Subcutaneous abdominal adipose tissue (tissue), 5 donors: ENCODE measurements around the gene ERF.

Experiments used
- H3K27ac ChIP-seq: one replicate; pipeline ENCODE4 v1.7.0; 2013; ENCODE audit warnings: low read depth, mild to moderate bottlenecking, inconsistent platforms, low read length, moderate library complexity
- H3K27me3 ChIP-seq, 5 donors: one replicate each; pipeline ENCODE4 v1.7.0; 2013; ENCODE audit warnings: low read length in 5 of 5, inconsistent platforms in 1 of 5; ENCODE audit not compliant: control insufficient read depth in 5 of 5, insufficient read depth in 4 of 5
- H3K36me3 ChIP-seq, 5 donors: one replicate each; pipeline ENCODE4 v1.7.0; 2013; ENCODE audit warnings: low read length in 5 of 5; ENCODE audit not compliant: control insufficient read depth in 5 of 5, insufficient read depth in 5 of 5
- H3K4me1 ChIP-seq, 5 donors: one replicate each; pipeline ENCODE4 v1.7.0; 2013; ENCODE audit warnings: low read length in 5 of 5, mild to moderate bottlenecking in 3 of 5, moderate library complexity in 1 of 5; ENCODE audit not compliant: control insufficient read depth in 5 of 5, insufficient read depth in 5 of 5
- H3K4me3 ChIP-seq, 5 donors: one replicate each; pipeline ENCODE4 v1.7.0; 2013; ENCODE audit warnings: low read length in 5 of 5, low read depth in 1 of 5
- H3K9ac ChIP-seq, 5 donors: one replicate each; pipeline ENCODE4 v1.7.0; 2013; ENCODE audit warnings: low read length in 5 of 5, mild to moderate bottlenecking in 4 of 5, moderate library complexity in 3 of 5
- H3K9me3 ChIP-seq, 5 donors: one replicate each; pipeline ENCODE4 v1.7.0; 2013; ENCODE audit warnings: low read length in 5 of 5; ENCODE audit not compliant: control insufficient read depth in 5 of 5
- donor health status: healthy.
- donor health status: healthy.
- donor health status: healthy.
- donor health status: healthy.
- donor health status: healthy.

Gene ERF

GRCh38 chr19:42219812-42220750 is 34.8 kb downstream of the ERF start, which contains the start of gene ZNF526:
TSS of gene ZNF526 (plus strand) at chr19:42220312. CDS start at chr19:42224404, 4,092 bp downstream.
- Histone ChIP-seq H3K9ac (peak within 1 kb of the TSS; percentile 89 to 94 (median 93)), H3K4me1 (peaks cover 9 to 53% (median 49%) of the 10 kb centered on the region in 5 donors), H3K27ac (peak within 1 kb of the TSS; percentile 79), H3K9me3 (no peaks in the 10 kb centered on the region), H3K27me3 (no peaks in the 10 kb centered on the region), H3K36me3 (peaks cover 0 to 14% (median 12%) of the 10 kb centered on the region in 5 donors), H3K4me3 (peak within 1 kb of the TSS; percentile 83 to 98 (median 87))

GRCh38 chr19:42217520-42218437 is 37.1 kb downstream of the ERF start, which contains the start of gene DEDD2:
TSS of gene DEDD2 (minus strand) at chr19:42217677. CDS start at chr19:42217007, 670 bp downstream.
- Histone ChIP-seq H3K4me1 (peaks cover 9 to 62% (median 49%) of the 10 kb centered on the region in 5 donors), H3K9me3 (no peaks in the 10 kb centered on the region), H3K36me3 (peaks cover 7 to 22% (median 13%) of the 10 kb centered on the region in 5 donors), H3K4me3 (peak within 1 kb of the TSS; percentile 67 to 86 (median 85)), H3K9ac (peak within 1 kb of the TSS; percentile 68 to 92 (median 89)), H3K27ac (peak within 1 kb of the TSS; percentile 78), H3K27me3 (no peaks in the 10 kb centered on the region)

GRCh38 chr19:42216653-42217519 is 38.0 kb downstream of the ERF start:
- H3K9me3 ChIP-seq, result no peaks in the 10 kb centered on the region
- H3K27me3 ChIP-seq, result no peaks in the 10 kb centered on the region
- H3K4me3 ChIP-seq, result peak overlapping the region; percentile 66 to 86 (median 85)
- peaks cover 8 to 26% (median 14%) of the 10 kb centered on the region in 5 donors for H3K36me3 ChIP-seq
- H3K27ac ChIP-seq, result peak overlapping the region; percentile 78
- peak overlapping the region; percentile 68 to 92 (median 89) for H3K9ac ChIP-seq
- peaks cover 9 to 62% (median 49%) of the 10 kb centered on the region in 5 donors for H3K4me1 ChIP-seq

- H3K27me3 ChIP-seq, result no peaks in the 10 kb centered on the region
- peaks cover 4 to 50% (median 37%) of the 10 kb centered on the region in 5 donors for H3K4me1 ChIP-seq
- H3K9me3 ChIP-seq, result no peaks in the 10 kb centered on the region
- no peak overlapping the region for H3K4me3 ChIP-seq
- no peak overlapping the region for H3K9ac ChIP-seq
- no peak overlapping the region for H3K27ac ChIP-seq
- peaks cover 9 to 32% (median 18%) of the 10 kb centered on the region in 5 donors for H3K36me3 ChIP-seq
These were observed 40.0 kb downstream of the ERF start for GRCh38 chr19:42214810-42215485.

GRCh38 chr19:42212886-42213285 is 42.0 kb downstream of the ERF start:
- Histone ChIP-seq H3K27me3 (no peaks in the 10 kb centered on the region), H3K36me3 (peaks cover 12 to 53% (median 37%) of the 10 kb centered on the region in 5 donors), H3K4me1 (peaks cover 5 to 38% (median 21%) of the 10 kb centered on the region in 5 donors), H3K27ac (no peak overlapping the region), H3K9me3 (no peaks in the 10 kb centered on the region), H3K4me3 (no peak overlapping the region), H3K9ac (no peak overlapping the region)

GRCh38 chr19:42208612-42209011 is 46.3 kb downstream of the ERF start:
- no peak overlapping the region for H3K4me3 ChIP-seq
- H3K27me3 ChIP-seq, result no peaks in the 10 kb centered on the region
- no peak overlapping the region for H3K27ac ChIP-seq
- peaks cover 9 to 75% (median 55%) of the 10 kb centered on the region in 5 donors for H3K36me3 ChIP-seq
- peak overlapping the region in 1 of 5 donors; percentile 30 for H3K9ac ChIP-seq
- H3K9me3 ChIP-seq, result no peaks in the 10 kb centered on the region
- H3K4me1 ChIP-seq, result peaks cover 0 to 9% (median 0%) of the 10 kb centered on the region in 5 donors

- Histone ChIP-seq H3K4me3 (no peak overlapping the region), H3K9ac (no peak overlapping the region), H3K9me3 (no peaks in the 10 kb centered on the region), H3K36me3 (peaks cover 3 to 74% (median 54%) of the 10 kb centered on the region in 5 donors), H3K4me1 (peaks cover 0 to 4% (median 1%) of the 10 kb centered on the region in 5 donors), H3K27me3 (no peaks in the 10 kb centered on the region), H3K27ac (no peak overlapping the region)
These were observed 47.1 kb downstream of the ERF start for GRCh38 chr19:42207767-42208271.

- peaks cover 0 to 10% (median 5%) of the 10 kb centered on the region in 5 donors for H3K4me1 ChIP-seq
- no peak overlapping the region for H3K4me3 ChIP-seq
- no peaks in the 10 kb centered on the region for H3K27me3 ChIP-seq
- no peak overlapping the region for H3K9ac ChIP-seq
- no peaks in the 10 kb centered on the region for H3K9me3 ChIP-seq
- H3K36me3 ChIP-seq, result peaks cover 3 to 72% (median 57%) of the 10 kb centered on the region in 5 donors
- no peak overlapping the region for H3K27ac ChIP-seq
These were observed 47.8 kb downstream of the ERF start for GRCh38 chr19:42206871-42207755.
